Amniotic stem cell (primary cell): ENCODE data around the gene MPP1.

Source experiments
- DNase-seq: peaks from one replicate; lab custom pipeline; 2025; lab: John Stamatoyannopoulos, UW

The MPP1 gene

DNA sequence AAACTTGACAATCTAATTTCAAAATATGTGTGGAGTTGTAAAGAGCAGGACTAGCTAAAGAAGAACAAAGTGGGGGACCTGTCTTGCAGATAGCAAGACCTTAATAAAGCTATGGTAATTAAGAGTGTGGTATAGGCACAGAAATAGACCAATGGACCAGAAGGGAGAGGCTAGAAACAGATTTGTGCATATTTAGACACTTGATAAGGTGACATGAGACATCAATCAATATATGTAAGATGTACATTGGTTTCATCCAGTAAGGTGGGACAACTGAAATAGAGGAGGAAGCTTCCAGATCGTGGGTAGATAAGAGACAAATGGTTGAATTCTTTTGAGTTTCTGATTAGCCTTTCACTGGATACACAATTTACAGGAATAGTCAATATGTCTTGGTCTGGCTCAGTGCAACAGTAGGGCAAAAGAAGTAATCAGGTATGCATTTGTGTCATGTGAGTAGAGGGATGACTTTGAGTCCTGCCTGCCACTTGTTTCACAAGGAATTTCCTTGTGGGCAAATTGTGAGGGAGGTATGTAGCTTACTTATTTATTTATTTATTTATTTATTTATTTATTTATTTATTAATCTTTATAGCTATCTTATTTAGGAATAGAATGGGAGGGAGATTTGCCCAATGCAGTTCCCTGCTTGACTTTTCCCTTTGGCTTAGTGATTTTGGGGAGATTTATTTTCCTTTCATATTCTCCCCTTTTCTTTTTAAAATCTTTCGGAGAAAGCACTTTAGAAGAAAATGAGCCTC, 7.2 kb upstream of the MPP1 start:
- no peak for DNase-seq

DNA sequence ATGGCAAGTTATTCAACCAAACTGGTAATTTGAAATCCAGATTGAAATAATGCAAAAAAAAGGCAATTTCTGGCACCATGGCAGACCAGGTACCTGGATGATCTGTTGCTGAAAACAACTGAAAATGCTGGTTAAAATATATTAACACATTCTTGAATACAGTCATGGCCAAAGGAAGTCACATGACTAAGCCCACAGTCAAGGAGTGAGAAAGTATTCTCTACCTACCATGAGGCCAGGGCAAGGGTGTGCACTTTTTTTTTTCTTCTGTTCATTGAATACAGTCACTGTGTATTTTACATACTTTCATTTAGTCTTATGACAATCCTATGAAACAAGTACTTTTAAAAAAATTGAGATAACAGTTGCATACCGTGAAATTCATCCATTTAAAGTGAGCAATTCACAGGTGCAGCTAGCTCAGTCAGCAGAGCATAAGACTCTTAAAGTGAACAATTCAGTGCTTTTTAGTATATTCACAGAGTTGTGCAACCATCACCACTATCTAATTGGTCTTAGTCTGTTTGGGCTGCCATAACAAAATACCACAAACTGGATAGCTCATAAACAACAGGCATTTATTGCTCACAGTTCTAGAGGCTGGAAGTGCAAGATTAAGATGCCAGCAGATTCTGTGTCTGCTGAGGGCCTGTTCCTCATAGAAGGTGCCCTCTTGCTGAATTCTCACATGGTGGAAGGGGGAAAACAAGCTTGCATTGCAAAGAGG, 4.8 kb upstream of the MPP1 start:
- DNase-seq = no peak

DNA sequence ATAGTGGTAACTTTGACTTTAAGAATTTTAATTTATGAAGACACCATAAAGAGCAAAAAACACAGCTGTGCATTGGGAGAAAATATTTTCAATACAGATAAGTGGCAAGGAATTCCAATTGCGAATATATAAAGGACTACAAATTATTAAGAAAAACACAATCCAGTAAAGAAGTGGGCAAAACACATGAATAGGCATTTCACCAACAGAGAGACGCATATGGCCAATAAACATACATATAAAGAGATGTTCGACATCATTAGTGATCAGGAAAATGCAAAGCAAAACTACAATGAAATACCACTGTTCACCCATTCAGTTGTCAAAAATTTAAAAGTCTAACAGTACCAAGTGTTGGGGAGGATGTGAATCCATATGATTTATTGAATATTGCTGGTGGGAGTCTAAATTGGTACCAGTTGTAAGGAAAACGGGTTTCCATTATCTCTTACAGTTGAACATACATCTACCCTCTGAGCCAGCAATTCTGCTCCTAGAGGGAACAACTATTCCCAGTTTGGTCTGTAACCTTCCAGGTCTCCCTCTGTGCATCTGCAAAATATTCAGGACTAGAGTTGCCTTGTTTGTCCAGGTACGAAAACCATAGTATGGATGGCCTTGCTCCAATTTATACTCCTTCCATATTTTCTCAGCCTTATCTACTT, 1.7 kb upstream of the MPP1 start:
- DNase-seq = no peak

DNA sequence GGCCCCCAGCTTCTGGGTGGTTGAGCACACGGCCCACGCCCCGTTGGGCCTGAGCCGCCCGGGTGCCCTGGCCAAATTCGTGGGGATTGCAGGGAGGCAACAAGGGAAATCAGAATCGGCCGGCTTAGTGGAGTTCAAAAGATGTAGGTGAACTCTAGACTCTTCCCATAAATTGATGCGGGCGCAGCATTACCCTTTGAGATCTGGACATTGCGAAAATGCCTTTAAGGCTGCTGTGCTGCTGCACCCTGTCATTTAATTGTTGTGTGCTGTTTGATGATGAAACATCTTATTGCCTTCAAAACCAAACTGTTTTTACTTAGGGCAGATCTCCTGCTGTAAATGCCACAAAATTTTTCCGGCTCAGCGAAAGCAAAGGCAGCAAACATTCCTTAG, 409 bp upstream of the MPP1 start:
- DNase-seq = no peak

DNA sequence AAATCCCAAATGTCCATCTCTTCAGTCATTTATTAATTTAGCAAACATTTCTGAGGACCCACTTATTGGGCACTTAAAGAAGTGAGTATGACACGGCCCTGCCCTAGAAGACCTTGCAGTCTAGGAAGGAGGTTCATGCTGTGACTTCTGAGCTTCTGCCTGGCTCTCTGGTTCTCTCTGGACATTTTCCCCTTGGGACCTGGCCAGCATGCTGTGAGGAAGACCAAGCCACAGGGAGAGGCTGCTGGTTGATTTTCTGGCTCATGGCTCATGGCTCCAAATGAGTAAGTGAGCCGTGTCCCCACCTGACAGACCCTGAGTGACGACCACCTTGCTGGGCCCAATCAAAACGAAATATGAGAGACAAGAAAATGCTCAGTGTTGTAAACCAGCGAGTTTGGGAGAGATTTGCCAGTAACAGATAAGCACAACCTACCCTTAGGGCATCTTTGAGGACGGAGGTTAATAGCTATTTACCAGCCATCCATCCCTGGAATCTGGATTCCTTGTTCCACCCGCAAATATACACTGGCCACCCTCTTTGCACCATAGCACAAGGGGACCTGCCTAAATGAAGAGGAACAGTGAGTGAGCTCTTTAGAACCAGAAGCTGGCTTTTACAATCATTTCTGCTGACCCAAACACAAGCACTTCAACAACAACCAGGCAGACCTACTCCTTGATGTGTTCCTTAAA, 876 bp downstream of the MPP1 start:
- DNase-seq = no peak

DNA sequence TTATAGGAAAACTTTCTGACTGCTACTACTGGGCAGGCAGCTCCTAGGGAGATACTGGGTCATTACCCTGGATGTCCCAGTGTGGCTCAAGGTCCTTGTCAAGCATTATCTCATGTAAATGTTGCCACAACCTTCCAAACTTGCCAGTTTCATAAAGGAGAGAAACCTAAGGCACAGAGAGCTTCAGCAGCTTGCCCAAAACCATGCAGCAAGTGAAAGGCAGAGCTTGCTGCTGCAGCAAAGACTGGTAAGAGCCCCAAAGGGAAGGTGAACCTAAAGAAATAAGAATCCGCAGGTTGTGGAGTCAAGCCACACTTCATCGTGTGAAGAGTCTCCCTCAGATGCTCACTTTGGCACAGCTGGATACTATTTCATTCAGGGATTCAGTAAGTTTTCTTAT, 2.3 kb downstream of the MPP1 start:
- DNase-seq = no peak

DNA sequence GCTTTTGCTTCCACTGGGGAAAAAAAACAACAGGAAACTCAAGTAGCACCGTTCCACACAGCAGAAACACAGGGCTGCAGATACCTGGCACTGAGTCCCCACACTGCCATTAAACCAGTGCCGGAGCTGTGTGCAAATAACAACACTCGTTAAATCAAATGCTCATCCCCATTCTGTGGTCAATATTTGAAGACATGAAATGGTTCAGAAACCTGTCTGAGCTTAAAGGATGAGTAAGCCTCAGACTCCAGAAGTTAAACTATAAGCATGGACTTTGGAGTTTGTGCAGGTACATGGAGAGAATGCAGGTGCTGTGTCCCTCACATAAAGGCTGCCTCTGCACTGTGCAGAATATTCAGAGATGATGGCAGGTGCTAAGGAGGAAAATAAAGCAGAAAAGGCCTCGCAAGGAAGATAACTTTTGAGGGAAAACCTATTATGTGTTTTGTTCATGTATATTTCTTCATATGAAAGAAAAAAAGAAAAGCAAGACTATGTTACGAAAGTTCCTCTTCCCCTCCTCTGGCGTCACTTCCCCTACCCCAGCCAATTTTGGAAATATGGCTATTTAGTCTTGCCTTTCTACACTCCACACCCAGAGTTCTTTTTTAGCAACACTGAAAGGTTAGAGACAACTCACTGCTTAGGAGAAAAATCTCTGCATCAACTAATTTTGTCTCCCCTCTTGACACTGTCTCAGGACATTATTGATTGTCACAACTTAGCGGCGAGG, 4.6 kb downstream of the MPP1 start:
- no peak for DNase-seq

- DNase-seq = no peak
Measured at GRCh38 chrX:154799556-154800348, 5.5 kb downstream of the MPP1 start.

DNA sequence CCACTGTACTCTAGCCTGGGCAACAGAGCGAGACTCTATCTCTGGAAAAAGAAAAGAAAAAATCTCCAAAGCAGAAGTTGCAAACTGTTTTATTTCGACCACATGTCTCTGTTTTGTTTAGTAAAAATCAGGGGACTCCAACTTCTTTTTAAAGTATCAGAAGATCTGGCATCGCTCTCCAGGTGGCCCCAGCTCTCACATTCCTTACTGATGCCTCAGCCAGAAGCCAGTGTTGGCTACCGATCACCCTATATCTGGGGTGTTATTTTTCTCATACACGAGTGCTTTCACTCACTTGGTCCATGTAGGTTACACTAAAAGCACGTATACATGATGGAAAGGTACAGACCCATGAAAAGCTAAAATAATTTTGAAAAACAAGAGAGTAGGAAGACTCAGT, 8.3 kb downstream of the MPP1 start:
- DNase-seq = no peak

GRCh38 chrX:154795016-154795415, 10.3 kb downstream of the MPP1 start:
- DNase-seq = no peak

- DNase-seq = no peak
Measured at GRCh38 chrX:154793084-154793795, 12.0 kb downstream of the MPP1 start.

GRCh38 chrX:154791939-154792338, 13.3 kb downstream of the MPP1 start:
- no peak for DNase-seq

DNA sequence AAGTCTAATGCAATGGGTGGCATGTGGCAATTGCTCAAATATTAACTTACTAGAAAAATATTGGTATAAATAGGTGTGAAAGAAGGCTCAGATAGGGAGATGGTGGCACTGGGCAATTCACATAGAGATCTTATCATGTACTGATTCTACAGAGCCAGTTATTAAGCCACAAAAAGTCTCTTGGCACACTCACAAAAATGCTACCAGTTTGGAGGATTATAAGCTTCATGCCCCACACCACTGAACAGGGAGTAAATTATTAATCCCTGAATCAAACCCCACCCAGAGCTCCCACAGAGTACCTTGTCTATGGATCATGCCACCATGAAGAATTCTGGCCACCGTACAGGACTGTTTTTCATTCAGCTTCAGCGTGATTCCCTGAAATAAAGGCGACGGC, 13.8 kb downstream of the MPP1 start:
- no peak for DNase-seq

DNA sequence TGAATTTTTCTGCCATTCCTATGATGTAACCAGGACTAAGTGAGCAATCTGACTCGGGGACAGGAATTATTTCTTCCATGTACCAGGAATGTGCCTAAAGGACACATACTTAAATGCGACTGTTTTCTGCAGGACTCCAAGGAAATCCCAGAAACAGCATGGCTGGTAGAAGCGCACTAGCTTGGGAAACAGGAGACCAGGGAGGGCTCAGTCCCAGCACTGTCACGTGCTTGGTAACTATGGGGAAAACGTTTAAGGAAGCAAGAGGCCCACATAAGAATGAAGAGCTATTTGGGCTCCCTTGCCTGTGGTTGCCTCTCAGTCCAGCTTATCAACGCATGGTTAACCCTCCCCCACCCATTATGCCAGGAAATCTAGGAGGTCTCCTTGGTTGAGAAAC, 19.6 kb downstream of the MPP1 start:
- no peak for DNase-seq

DNA sequence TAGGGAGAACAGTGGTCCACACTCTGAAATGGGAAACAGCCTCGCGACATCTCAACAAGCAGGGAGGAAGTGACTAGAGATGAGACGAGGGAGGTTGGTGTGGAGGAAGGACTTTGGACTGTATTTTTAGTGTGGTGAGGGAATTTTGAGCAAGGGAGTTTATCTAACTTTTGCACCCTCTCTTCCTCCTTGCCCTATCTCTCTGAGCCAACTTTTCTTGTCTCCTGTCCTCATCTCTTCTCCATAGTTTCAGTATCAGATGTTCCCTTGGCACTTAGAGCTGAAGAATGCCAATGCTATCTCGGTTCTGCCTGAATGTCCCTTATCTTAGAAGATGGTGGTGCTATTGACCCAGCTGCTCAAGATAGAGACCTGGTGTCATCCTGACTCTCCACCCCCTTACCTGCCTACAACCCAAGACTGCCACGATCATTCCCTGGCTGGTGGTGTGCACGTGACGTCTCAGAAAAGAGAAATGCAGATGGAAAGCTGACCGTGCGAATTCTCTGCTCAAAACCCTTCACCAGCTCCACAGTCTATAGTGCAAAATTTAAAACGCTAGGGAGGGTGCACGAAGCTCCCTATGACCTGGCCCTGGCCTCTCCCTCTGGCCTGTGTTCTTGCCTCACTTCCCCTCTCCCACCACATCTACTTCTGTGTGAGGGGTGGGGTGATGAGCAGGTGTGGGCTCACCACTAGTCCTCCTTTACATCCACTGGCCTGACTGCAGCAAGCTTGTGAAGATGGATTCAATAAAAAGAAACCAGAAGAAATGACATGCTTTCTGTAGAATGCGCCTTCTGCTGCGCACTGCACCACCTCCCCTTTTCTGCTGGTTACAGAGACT, 20.9 kb downstream of the MPP1 start:
- DNase-seq = no peak

DNA sequence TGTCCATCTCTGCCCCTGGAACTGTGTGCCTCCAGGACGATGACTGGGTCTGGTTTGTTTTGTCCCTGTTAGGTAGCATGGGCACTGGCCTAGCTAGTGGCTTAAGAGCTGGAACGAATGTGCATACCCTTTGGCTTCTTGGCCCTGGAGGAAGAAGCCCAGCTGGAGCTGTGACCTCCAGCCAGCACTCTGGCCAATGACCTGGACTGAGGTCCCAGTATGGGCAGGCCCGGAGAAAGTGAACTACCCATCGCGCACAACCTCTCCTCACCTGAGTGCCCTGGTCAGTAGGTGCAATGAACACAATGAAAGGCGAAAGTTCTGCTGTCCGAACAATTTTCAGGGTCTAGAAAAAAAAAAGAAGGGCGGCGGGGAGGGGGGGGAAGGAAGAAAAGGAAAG, 24.3 kb downstream of the MPP1 start:
- no peak for DNase-seq

GRCh38 chrX:154779261-154779660, 26.0 kb downstream of the MPP1 start:
- DNase-seq = no peak

DNA sequence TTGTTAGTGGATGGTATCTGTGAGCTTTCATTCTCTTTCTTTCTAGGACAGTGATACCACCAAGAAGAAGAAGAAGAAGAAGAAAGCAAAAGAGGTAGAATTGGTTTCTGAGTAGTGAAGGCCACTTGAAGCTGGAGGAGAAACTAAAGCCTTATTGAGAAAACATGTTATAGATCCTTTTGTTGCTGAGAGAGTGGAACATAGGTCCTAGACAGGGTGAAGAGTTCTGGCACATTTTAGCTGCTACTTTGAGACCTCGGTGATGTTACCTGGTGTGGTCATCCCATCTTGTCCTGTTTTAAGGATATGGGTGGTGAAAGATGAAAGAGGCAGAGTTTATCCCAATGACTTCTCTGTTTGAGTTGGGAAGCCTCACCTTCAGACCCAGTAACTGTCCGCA, 28.5 kb downstream of the MPP1 start:
- no peak for DNase-seq
